ENCODE data around the gene SYNM. TPM values are rescaled to one million over a fixed set of nuclear protein-coding genes. Genes with fewer than 3 reads are reported as not detected.

Gene SYNM
- total RNA-seq, 1 donor from 2014 or later, result 295 TPM

DNA sequence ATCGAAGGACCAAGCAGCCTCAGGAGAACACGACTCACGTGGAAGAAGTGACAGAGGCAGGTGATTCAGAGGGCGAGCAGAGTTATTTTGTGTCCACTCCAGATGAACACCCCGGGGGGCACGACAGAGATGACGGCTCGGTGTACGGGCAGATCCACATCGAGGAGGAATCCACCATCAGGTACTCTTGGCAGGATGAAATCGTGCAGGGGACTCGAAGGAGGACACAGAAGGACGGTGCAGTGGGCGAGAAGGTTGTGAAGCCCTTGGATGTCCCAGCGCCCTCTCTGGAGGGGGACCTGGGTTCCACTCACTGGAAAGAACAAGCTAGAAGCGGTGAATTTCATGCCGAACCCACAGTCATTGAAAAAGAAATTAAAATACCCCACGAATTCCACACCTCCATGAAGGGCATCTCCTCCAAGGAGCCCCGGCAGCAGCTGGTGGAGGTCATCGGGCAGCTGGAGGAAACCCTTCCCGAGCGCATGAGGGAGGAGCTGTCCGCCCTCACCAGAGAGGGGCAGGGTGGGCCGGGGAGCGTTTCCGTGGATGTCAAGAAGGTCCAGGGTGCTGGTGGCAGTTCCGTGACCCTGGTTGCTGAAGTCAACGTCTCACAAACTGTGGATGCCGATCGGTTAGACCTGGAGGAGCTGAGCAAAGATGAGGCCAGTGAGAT, 26.0 kb downstream of the SYNM start:
- intact Hi-C loops (cut with DNase I), result no loop called here
- no peak for ATAC-seq (ENCODE audit: poor library complexity)
- DNase-seq, result no peak

DNA sequence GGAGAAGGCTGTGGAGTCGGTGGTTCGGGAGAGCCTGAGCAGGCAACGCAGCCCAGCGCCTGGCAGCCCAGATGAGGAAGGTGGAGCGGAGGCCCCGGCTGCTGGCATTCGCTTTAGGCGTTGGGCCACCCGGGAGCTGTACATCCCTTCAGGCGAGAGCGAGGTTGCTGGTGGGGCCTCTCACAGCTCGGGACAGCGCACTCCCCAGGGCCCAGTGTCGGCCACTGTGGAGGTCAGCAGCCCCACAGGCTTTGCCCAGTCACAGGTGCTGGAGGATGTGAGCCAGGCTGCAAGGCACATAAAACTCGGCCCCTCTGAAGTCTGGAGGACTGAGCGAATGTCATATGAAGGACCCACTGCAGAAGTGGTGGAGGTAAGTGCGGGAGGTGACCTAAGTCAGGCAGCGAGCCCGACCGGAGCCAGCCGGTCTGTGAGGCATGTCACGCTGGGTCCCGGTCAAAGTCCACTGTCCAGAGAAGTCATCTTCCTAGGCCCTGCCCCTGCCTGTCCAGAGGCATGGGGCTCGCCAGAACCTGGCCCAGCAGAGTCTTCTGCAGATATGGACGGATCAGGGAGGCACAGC, 26.7 kb downstream of the SYNM start:
- intact Hi-C loops (cut with DNase I), result no loop called here
- ATAC-seq (ENCODE audit: poor library complexity), result peak; percentile 20
- DNase-seq, result no peak

- no peak for DNase-seq
- intact Hi-C loops (cut with DNase I), result no loop called here
- ATAC-seq (ENCODE audit: poor library complexity), result no peak
Measured at GRCh38 chr15:99132122-99132521, 27.2 kb downstream of the SYNM start.

- ATAC-seq (ENCODE audit: poor library complexity), result no peak
- DNase-seq, result no peak
- intact Hi-C loops (cut with DNase I), result no loop called here
Measured at GRCh38 chr15:99132634-99133287, 27.9 kb downstream of the SYNM start.

- ATAC-seq (ENCODE audit: poor library complexity), result no peak
- DNase-seq, result no peak
- intact Hi-C loops (cut with DNase I), result no loop called here
Measured at GRCh38 chr15:99134317-99134821, 29.5 kb downstream of the SYNM start.

- DNase-seq (no peak), ATAC-seq (ENCODE audit: poor library complexity) (peak; percentile 60)
- intact Hi-C loops (cut with DNase I), result no loop called here
Measured at GRCh38 chr15:99135194-99135593, 30.3 kb downstream of the SYNM start.

DNA sequence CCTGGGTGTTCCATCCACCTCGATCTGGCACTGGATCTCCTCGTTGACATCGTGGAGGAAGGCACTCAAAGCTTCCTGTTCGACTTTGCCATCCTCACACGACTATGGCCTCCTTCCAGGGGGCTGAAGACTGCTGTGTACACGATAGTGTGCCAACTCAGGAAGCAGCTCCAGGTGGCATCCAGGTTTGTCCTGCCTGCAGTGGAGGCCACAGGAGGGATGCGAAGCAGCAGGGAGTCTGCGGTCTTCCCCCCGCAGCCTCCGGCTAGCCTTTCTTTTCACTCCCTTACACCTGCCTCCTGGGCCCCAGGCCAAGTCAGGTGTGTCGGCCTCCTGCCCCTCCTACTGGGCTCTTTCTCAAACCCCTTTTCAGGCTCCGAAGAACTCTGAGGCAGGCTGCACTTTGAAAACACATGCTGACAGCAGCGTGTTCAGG, 32.2 kb downstream of the SYNM start:
- no peak for ATAC-seq (ENCODE audit: poor library complexity)
- DNase-seq, result no peak
- intact Hi-C loops (cut with DNase I), result no loop called here

DNA sequence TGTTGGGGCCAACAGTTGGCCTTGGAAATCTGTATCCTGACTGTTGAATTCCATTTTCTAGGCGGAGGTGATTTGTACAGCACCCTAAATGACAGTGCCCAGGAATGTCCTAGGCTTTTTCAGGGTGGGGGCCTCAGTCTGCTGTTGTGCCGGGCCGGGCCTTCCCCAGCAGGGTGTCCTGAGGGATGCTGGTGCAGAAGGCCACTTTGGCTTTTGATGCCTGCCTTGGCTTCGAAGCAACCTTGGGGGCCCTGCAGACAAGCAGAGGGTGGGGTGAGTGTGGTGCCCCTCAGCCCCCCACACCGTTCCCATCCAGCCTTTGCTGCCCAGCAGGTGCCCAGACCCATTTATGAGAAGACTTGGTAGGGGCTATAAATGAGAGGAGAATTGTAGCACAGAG, 33.0 kb downstream of the SYNM start:
- ATAC-seq (ENCODE audit: poor library complexity) (no peak), DNase-seq (no peak)
- intact Hi-C loops (cut with DNase I), result no loop called here

DNA sequence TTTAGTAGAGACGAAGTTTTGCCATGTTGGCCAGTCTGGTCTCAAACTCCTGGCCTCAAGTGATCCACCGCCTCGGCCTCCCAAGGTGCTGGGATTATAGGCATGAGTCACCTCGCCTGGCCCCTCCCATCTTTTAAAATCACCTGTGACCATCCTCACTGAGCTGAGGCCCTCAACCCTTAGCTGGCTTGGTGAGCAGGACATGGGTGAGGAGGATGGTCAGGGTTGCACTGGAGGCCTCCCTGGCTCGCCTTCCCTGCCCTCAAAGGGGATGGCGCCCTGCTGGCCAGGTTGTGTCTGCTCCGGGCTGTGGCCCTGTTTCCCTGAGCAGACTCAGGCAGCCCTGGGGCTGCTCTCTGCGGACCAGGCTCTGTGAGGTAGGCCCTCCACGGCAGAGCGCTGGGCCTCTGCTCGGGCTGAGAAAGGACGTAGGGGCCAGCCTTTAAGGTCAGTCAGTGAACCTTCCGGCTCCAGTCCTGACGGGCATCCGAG, 33.7 kb downstream of the SYNM start:
- DNase-seq (no peak), ATAC-seq (ENCODE audit: poor library complexity) (peak; percentile 8)
- intact Hi-C loops (cut with DNase I), result no loop called here

DNA sequence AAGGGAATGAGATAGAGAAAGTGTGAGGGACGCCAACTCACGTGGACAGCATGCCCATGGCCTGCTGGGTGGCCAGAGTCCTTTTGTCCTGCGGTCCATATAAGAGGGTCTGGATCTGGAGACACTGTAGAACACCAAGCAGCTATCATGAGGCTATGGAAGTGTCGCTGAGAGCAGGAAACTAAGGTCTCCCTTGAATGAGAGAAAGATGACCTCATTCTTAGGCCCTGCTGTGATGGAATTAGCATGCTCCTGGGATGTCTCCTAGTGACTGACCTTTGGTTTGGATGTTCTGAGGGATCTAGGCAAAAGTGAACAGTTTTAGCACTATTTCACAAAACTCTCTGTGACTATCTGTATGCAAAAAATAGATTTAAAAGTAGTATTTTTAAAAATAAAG, 34.4 kb downstream of the SYNM start:
- DNase-seq, result no peak
- no peak for ATAC-seq (ENCODE audit: poor library complexity)
- intact Hi-C loops (cut with DNase I), result no loop called here

DNA sequence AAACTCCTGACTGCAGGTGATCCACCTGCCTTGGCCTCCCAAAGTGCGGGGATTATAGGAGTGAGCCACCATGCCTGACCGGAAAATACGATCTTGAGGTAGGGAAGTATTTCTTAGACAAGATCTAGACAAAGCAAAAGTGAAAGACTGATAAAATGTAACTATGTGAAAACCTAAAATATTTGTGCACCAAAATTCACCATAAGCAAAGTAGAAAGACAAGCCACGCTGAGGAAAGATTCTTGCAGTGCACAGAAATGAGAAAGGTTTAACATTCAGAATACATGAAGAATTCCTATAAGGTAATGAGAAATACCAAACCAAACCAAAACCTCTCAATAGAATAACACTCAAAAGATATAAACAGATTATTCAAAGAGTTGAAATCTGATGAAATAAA, 35.7 kb downstream of the SYNM start:
- DNase-seq (no peak), ATAC-seq (ENCODE audit: poor library complexity) (no peak)
- intact Hi-C loops (cut with DNase I), result no loop called here

DNA sequence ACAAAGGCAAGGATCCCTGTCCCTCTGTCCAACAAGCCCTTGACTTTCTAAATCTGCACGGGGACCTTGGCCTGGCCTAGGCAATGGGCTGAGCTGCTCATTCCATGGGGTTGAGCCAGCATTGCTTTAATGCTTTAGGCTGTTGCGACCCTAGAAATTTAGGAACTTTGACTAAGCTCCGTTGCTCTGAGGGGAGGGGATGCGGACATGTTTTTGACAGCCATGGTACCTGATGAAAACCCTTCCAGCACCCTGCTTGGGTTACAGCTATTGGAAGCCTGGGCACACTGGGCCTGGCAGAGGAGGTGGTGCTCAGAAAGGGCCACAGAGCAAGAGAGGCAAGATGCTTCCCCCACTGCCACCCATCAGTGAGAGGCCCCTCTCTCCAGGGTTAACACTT, 37.1 kb downstream of the SYNM start:
- intact Hi-C loops (cut with DNase I), result no loop called here
- DNase-seq (no peak), ATAC-seq (ENCODE audit: poor library complexity) (no peak)

- ATAC-seq (ENCODE audit: poor library complexity) (no peak), DNase-seq (no peak)
- intact Hi-C loops (cut with DNase I), result no loop called here
Measured at GRCh38 chr15:99142562-99142961, 37.7 kb downstream of the SYNM start.

DNA sequence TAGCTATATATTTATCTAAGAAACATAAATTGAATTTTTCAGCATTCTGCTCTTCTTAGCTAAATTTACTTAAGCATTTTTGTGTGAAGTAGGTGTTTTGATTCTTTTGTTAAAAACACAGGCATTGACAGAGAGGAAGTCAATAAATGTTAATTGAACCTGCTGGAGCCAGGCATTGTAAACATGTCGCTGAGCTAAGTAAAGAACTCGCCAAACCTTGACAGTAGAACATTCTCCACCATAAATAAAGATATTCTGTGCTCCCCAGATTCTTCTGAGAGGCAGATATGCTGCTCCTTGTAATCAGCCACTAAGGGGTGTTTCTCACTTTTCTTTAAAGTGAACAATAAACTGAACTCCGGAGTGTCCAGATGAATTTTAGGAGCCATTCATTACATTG, 38.4 kb downstream of the SYNM start:
- ATAC-seq (ENCODE audit: poor library complexity) (no peak), DNase-seq (no peak)
- intact Hi-C loops (cut with DNase I), result no loop called here

GRCh38 chr15:99143655-99144610, 39.1 kb downstream of the SYNM start:
- intact Hi-C loops (cut with DNase I), result no loop called here
- ATAC-seq (ENCODE audit: poor library complexity), result peak; percentile 79
- peak; percentile 86 for DNase-seq

DNA sequence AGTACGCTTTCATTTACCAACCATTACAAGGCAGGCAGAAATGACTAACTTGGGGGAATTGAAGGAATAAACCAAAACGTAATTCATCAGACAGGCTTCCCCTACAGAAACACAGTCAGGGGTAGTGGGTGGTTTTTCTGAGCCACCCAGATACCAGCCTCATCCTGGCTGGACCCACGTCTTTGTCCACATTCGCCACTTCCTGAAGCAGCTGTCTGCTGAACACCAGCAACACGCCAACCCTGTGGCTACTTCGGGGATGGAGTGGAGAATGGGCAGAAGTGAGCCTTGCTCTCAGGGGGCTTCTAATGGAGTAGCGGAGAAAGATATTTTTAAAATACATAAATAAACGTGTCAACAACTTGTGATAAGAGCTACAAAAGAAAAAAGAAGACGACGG, 40.1 kb downstream of the SYNM start:
- ATAC-seq (ENCODE audit: poor library complexity) (no peak), DNase-seq (no peak)
- intact Hi-C loops (cut with DNase I), result no loop called here

- ATAC-seq (ENCODE audit: poor library complexity) (no peak), DNase-seq (no peak)
- intact Hi-C loops (cut with DNase I), result no loop called here
Measured at GRCh38 chr15:99145778-99146177, 40.9 kb downstream of the SYNM start.

- intact Hi-C loops (cut with DNase I), result no loop called here
- no peak for ATAC-seq (ENCODE audit: poor library complexity)
Measured at GRCh38 chr15:99146661-99147060, 41.8 kb downstream of the SYNM start.

DNA sequence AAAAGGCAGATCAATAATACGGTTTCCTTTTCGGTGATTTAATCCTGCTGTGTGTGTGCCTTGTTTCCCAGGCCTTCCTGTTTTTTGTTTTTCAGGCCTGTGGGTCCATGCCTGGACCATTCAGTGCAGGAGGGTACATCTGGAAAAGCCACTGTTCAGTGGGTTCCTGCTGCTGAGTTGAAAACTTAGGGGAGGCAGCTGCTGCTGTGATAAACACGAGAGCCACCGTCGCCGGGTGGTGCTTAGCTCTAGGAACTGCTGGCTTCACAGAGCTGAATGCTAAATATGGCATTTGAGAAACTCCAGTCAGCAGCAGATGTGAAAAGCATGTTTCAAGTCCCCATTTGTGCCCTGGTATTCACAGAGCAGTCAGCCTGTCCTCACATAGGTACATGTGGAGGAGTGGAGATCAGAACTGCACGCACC, 44.0 kb downstream of the SYNM start:
- DNase-seq (no peak), ATAC-seq (ENCODE audit: poor library complexity) (peak; percentile 35)
- intact Hi-C loops (cut with DNase I), result no loop called here

More at GRCh38 chr15:99146661-99147060, 41.8 kb downstream of the SYNM start:
- DNase-seq, result no peak

Data from Right ventricle myocardium superior (tissue), 1 donor.